ENCODE measurements around the gene CTNNBL1. TPM values are rescaled to one million over a fixed set of nuclear protein-coding genes. Genes with fewer than 3 reads are reported as not detected.
A peak's percentile ranks its signal among the peaks of the same experiment; 100 is the strongest.

Gene CTNNBL1
- total and polyA plus RNA-seq, 2 donors (not counting 1 experiment from before 2014, with no cell fraction given), result 31.3 to 39.0 TPM

GRCh38 chr20:37757550-37757949, 63.7 kb downstream of the CTNNBL1 start:
- no peak overlapping the region for H2AFZ ChIP-seq (ENCODE audit: low read length)
- no peaks in the 10 kb centered on the region for H3K79me2 ChIP-seq (ENCODE audit: control insufficient read depth, insufficient read depth, low read length)
- H3K36me3 ChIP-seq (ENCODE audit: control insufficient read depth, insufficient read depth, low read length), result no peaks in the 10 kb centered on the region
- H3K27ac ChIP-seq (ENCODE audit: insufficient read depth, low read length), result no peak overlapping the region
- no peak overlapping the region for H3K4me2 ChIP-seq (ENCODE audit: extremely low read depth, insufficient read depth, low read length)
- H4K20me1 ChIP-seq (ENCODE audit: control insufficient read depth, extremely low read depth, insufficient read depth, low read length), result no peaks in the 10 kb centered on the region
- H3K4me1 ChIP-seq (ENCODE audit: control insufficient read depth, extremely low read depth, insufficient read depth, low read length), result no peaks in the 10 kb centered on the region
- no peak for DNase-seq (ENCODE audit: low read depth in 2 of 2)
- H3K27me3 ChIP-seq (ENCODE audit: control insufficient read depth, insufficient read depth, low read length), result no peaks in the 10 kb centered on the region
- no peak overlapping the region for H3K4me3 ChIP-seq (replicated peaks in 1 of 4; ENCODE audit: control extremely low read depth in 1 of 4, insufficient read depth in 1 of 4, low read depth in 3 of 4, low read length in 4 of 4)
- H3K9me3 ChIP-seq (ENCODE audit: control insufficient read depth, insufficient read depth, low read depth, low read length), result no peaks in the 10 kb centered on the region
- no peak overlapping the region for H3K9ac ChIP-seq (ENCODE audit: insufficient read depth, low read length)
- TF ChIP-seq EZH2 (IDR thresholded peaks at IDR 0.05; ENCODE audit: low read length, missing control alignments) (no peak), CTCF (conservative IDR thresholded peaks at IDR 0.05 in 1 of 2, IDR thresholded peaks at IDR 0.05 in 1 of 2; ENCODE audit: low read depth in 1 of 2, low read length in 2 of 2) (no peak)

GRCh38 chr20:37758332-37758731, 64.5 kb downstream of the CTNNBL1 start:
- Histone ChIP-seq H4K20me1 (ENCODE audit: control insufficient read depth, extremely low read depth, insufficient read depth, low read length) (no peaks in the 10 kb centered on the region), H3K79me2 (ENCODE audit: control insufficient read depth, insufficient read depth, low read length) (no peaks in the 10 kb centered on the region), H3K27me3 (ENCODE audit: control insufficient read depth, insufficient read depth, low read length) (no peaks in the 10 kb centered on the region), H3K4me3 (replicated peaks in 1 of 4; ENCODE audit: control extremely low read depth in 1 of 4, insufficient read depth in 1 of 4, low read depth in 3 of 4, low read length in 4 of 4) (no peak overlapping the region), H3K4me1 (ENCODE audit: control insufficient read depth, extremely low read depth, insufficient read depth, low read length) (no peaks in the 10 kb centered on the region), H3K4me2 (ENCODE audit: extremely low read depth, insufficient read depth, low read length) (no peak overlapping the region), H2AFZ (ENCODE audit: low read length) (no peak overlapping the region), H3K27ac (ENCODE audit: insufficient read depth, low read length) (no peak overlapping the region), H3K9me3 (ENCODE audit: control insufficient read depth, insufficient read depth, low read depth, low read length) (no peaks in the 10 kb centered on the region), H3K36me3 (ENCODE audit: control insufficient read depth, insufficient read depth, low read length) (no peaks in the 10 kb centered on the region), H3K9ac (ENCODE audit: insufficient read depth, low read length) (no peak overlapping the region)
- peak in 1 of 2 donors; percentile 1 for DNase-seq (ENCODE audit: low read depth in 2 of 2)
- peak in 1 of 2 donors; percentile 14 for TF ChIP-seq CTCF (conservative IDR thresholded peaks at IDR 0.05 in 1 of 2, IDR thresholded peaks at IDR 0.05 in 1 of 2; ENCODE audit: low read depth in 1 of 2, low read length in 2 of 2)
- TF ChIP-seq EZH2 (IDR thresholded peaks at IDR 0.05; ENCODE audit: low read length, missing control alignments), result no peak

- no peak overlapping the region for H2AFZ ChIP-seq (ENCODE audit: low read length)
- no peak overlapping the region for H3K4me3 ChIP-seq (replicated peaks in 1 of 4; ENCODE audit: control extremely low read depth in 1 of 4, insufficient read depth in 1 of 4, low read depth in 3 of 4, low read length in 4 of 4)
- no peak overlapping the region for H3K9ac ChIP-seq (ENCODE audit: insufficient read depth, low read length)
- DNase-seq (ENCODE audit: low read depth in 2 of 2), result no peak
- no peaks in the 10 kb centered on the region for H4K20me1 ChIP-seq (ENCODE audit: control insufficient read depth, extremely low read depth, insufficient read depth, low read length)
- no peak overlapping the region for H3K27ac ChIP-seq (ENCODE audit: insufficient read depth, low read length)
- H3K9me3 ChIP-seq (ENCODE audit: control insufficient read depth, insufficient read depth, low read depth, low read length), result no peaks in the 10 kb centered on the region
- H3K4me2 ChIP-seq (ENCODE audit: extremely low read depth, insufficient read depth, low read length), result no peak overlapping the region
- H3K4me1 ChIP-seq (ENCODE audit: control insufficient read depth, extremely low read depth, insufficient read depth, low read length), result no peaks in the 10 kb centered on the region
- no peaks in the 10 kb centered on the region for H3K79me2 ChIP-seq (ENCODE audit: control insufficient read depth, insufficient read depth, low read length)
- TF ChIP-seq EZH2 (IDR thresholded peaks at IDR 0.05; ENCODE audit: low read length, missing control alignments), result no peak
- no peak for TF ChIP-seq CTCF (conservative IDR thresholded peaks at IDR 0.05 in 1 of 2, IDR thresholded peaks at IDR 0.05 in 1 of 2; ENCODE audit: low read depth in 1 of 2, low read length in 2 of 2)
- no peaks in the 10 kb centered on the region for H3K36me3 ChIP-seq (ENCODE audit: control insufficient read depth, insufficient read depth, low read length)
- H3K27me3 ChIP-seq (ENCODE audit: control insufficient read depth, insufficient read depth, low read length), result no peaks in the 10 kb centered on the region
Observed at GRCh38 chr20:37759052-37759553, 65.3 kb downstream of the CTNNBL1 start.
